HG03460 (cell line): ENCODE results near the gene DPY19L1.
A peak's percentile ranks its signal among the peaks of the same experiment; 100 is the strongest.
"Not testable (repeated sequence)": the region's sequence is repeated elsewhere in the genome, so short reads cannot be mapped to it uniquely, and the experiment has no call there.

Source experiments
- ATAC-seq: cut with Tn5 transposase; IDR thresholded peaks from one replicate; pipeline ENCODE4 v1.9.1; 2021; ENCODE audit not compliant: unreplicated experiment

DPY19L1 gene

DNA sequence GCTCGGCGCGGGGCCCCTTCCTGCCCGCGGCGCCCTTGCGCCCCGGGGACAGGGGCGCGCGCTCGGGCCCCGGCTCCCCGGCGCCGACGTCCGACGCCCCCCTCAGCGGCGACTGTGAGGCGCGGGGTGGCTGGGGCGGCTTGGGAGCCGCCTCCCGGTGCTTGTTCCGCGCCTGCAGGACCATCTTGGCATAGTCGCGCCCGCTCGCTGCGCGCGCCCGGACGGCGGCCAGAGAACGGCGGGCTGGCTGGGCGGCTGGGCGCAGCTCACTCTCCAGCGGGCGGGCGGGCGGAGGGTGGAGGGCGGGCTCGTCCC, at the start of gene DPY19L1:
DPY19L1 (minus strand) TSS at position 275 of the 315 bp plus-strand sequence; CDS start at position 184, 91 bp downstream.
- ATAC-seq, result peak; percentile 12

DNA sequence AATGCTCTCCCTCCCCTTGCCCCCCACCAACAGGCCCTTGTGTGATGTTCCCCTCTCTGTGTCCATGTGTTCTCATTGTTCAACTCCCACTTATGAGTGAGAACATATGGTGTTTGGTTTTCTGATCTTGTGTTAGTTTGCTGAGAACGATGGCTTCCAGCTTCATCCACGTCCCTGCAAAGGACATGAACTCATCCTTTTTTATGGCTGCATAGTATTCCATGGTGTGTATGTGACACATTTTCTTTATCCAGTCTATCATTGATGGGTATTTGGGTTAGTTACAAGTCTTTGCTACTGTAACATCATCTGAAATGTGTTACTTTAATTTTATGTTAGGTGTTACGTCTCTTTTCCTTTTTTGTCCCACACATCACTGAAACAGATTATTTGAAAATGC, 42.2 kb upstream of the DPY19L1 start:
- not testable (repeated sequence) for ATAC-seq

DNA sequence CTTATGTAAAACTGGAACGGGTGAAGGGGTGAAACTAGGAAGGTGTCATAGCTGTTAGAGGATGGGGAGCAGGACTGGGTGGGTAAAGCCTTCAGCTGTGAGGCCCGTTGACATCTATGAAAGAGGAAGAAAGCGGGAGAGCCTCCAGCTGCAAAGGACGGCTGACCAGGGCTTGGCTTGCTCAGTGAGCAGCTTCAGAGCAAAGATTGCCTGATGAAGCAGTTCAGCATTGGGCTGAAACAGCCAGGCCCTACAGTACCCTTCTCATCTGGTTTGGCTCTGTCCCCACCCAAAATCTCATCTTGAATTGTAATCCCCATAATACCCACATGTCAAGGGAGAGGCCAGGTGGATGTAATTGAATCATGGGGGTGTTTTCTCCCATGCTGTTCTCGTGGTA, 36.7 kb upstream of the DPY19L1 start:
- not testable (repeated sequence) for ATAC-seq

DNA sequence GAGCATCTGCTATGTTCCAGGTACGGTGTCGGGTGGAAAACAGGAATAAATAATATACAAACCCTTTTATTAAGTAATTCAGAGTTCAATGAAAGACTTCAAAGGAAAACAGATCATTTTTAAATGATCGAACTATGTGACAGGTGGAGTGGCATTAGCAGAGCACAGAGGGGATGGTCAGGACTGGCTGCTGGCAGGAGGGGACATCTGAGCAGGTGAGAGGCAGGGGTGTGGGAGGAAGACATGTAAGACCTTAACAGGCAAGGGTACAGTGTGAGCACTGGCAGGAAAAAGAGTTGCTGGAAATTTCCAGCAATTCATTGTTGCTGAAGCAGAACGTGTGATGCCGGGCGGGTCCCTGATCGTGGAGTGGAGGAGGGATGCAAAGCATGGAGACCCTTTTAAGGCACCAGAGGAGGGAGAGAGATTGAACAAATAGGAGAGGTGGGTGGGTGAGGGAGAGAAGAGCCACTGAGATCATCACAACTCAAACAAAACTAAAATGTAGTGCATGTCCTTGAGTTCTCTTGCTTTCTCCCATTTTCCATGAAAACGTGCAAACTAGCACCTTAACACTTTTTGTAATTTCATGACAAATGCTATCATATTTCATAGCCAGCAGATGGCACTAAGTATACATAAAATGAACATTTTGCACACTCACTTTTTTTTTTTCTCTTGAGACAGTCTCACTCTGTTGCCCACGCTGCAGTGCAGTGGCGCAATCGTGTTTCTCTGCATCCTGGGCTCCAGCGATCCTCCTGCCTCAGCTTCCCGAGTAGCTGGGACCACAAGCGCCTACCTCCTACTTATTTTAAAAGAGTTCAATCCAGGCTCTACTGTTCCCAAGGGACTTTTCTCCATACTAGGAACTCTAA, 35.9 kb upstream of the DPY19L1 start:
- not testable (repeated sequence) for ATAC-seq

DNA sequence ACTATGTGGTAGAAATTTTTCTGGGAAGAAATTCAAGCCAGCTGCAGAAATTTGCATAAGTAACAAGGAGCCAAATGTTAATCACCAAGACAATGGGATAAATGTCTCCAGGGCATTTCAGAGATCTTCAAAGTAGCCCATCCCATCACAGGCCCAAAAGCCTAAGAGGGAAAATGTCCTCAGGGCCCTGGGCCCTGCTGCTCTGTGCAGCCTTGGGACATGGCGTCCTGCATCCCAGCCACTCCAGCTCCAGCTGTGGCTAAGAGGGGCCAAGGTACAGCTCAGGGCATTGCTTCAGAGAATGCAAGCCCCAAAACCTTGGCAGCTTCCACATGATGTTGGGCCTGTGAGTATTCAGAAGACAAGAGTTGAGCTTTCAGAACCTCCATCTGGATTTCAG, 31.8 kb upstream of the DPY19L1 start:
- not testable (repeated sequence) for ATAC-seq

DNA sequence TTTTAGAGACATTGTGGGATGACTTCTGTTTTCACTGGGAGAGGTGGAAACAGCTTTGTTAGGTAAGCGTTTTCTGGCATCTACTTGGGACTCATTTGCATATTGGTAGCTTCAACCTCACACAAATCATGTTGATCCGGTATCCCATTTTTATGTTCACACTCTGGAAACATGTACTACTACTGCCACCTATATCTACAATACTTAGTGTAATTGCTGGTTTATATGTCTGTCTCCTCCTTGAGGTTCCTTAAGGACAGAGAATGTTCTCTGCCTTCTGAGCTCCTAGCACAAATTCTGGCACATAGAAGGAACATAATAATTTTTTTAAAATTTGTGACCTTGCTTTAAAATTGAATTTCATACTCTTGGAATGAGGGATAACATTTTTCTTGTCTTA, 28.1 kb upstream of the DPY19L1 start:
- not testable (repeated sequence) for ATAC-seq

DNA sequence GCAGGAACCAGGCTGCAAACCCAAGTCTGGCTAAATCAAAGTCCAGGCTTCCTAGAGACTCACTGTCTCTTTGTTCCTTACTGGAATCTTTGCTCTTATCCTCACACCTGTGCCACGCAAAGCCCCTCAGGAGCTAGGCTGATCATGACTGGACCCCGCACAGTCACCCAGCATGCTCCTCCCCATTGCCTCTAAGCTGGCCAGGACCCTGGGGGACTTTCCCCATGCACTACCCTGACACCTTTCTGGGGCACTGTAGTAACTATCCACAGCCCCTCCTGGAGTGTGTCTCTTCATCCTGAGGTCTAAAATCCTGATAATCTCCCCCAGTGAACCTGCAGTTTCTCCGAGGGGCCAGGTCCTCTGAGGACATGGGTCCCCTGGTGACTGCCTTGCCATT, 21.3 kb upstream of the DPY19L1 start:
- not testable (repeated sequence) for ATAC-seq

DNA sequence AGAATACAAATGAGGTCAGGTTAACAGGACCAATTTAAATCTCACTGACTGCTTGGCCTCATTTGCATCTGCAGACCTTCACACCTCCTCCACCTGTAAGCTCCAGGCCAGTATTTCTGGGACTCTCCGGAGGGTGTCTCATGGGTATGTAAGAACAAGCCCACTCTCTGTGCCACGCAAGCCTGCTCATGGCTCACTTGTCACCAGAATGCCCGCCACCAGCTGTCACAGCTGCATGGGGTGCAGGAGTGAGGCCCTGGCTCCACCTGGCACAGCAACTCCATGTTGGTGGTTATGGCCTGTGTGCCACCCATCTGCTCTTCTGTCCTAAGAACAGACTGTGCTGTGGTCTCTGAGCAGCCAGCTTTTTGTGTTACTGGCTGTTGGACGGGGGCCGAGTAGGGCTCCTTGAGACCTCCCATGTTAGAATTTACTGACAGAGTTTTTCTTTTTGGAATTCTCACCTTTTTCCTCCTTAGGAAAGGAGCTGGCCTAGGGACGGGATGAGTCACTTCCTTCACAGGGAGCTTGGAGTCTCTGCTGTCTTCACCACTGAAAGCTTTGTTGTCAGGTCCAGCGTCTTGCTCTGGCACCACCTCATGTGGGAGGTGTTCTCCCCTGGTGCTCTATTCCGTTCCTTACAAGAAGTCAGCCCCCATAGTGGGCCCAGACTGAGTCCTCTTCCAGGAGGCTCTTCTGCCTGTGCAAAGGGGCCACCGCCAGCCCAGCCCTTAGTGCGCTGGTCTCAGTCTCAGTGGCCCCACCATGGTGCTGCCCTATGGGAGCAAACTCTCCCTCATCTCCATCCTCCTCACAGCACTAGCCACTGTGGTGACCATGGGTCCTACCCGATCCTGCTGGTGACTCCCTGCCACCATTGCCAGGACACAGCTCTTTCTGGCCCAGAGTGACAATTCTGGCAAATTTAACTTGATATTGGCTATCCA, 20.5 kb upstream of the DPY19L1 start:
- ATAC-seq, result not testable (repeated sequence)

DNA sequence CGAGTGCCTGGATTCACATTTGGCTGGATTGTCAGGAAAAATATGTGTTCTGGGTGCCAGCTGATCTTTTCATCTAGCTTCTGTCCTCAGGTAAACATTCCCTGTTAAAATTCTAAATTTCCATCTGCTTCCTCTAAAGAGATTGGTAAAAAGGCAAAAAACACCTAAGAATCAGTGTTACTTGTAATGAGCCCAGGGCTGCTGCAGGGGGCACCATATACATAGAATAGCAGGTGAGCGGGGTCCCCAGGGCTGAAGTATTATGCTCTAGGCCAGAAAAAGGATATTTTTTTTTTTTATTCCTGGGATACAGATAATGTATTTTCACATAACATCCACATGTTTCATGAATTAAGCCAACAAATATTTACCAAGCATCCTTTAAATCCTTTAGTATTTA, 18.4 kb upstream of the DPY19L1 start:
- not testable (repeated sequence) for ATAC-seq

DNA sequence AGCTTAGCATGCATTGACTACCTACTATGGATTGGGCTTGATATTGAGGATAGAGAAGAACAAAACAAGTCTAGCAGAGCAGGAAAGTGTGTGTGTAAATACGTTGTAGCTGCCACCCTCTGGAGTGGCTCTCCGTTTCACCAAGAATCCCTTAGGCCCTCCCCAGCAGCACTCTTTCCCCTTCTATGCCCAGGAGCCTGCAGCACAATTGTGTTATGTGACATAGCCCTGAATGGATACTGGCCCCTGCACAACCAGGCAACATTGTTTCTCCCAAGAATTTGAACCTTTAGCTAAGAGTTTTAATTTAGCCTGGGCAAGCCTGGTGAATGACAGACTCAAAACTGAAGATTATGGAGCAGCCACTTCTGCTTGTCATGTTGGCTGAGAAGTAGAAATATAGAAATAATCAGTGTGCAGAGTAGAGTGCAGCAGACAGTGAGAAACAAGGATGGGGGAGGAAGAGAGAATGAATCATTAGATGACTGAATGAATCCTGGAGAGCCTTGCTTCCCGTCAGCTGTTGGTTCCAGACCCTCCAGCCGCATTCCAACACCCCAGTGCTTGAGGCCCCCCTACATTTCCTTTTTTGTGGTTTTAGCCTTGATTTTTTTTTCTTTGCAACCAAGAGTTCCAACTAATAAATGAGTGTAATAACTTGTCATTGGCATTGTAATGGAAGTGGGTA, 16.3 kb upstream of the DPY19L1 start:
- not testable (repeated sequence) for ATAC-seq

DNA sequence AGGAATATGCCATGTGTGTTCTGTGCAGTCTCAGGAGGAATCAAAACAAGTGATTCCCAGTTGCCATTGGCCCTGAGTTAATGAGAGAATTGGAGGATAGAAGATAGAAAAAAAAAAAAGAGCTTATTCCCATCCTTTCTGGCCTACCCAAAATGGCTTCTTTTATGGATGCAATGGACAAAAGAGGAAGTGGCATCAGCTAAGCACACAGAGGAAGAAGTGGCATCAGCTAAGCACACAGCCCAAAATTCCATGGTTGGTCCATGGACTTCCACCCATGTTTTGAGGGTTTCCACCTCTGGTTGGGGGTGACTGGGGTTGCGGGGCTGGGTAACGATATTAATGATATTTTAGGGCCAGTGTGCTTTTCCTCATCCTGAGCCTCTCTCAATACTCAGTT, 11.1 kb upstream of the DPY19L1 start:
- ATAC-seq, result not testable (repeated sequence)

DNA sequence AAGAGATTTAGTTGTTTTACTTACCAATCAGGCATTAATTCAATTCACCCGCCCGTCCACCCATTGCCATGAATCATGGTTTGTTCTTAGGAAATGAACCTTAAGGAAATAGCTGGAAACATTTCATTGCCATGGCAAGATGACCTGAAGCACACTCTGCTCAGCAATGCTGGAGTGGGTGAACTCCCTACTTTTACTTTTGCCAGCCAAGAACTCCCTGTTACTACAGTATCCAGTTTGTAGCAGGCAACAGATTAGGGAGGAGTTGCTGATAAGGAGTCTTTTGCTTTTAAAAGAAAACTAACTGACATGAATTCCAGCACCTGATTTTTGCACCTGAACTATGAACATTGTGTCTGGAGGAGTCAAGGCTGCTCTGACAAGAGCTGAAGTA, 10.6 kb upstream of the DPY19L1 start:
- ATAC-seq, result not testable (repeated sequence)

DNA sequence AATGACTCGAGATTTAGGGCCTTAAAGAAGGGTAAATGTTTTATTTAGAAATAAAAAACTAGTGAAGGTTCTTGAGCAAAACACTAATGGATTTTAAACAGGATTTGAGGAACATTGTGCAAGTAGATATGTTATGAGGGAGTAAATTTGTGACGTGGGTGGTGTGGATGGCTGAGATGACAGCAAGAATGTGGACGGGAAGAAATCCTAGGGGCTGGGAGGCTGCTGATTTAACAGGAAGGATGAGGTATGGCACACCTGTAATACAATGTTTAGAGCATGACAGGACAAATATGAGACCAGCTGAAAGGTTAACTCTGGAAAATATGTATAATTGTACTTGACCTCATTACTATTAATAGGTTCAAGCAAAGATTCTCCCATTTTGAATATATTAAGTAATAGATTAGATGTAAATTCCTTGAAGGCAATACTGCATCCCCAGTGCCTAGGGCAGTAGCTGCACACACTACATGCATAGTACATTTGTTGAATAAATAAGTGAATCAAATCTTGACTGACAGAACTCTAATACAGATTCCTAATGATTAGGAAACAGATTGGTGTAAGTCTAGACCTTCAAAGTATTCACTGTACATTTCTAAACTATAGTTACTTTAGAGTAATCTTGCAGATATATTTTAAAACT, 10.1 kb upstream of the DPY19L1 start:
- not testable (repeated sequence) for ATAC-seq

DNA sequence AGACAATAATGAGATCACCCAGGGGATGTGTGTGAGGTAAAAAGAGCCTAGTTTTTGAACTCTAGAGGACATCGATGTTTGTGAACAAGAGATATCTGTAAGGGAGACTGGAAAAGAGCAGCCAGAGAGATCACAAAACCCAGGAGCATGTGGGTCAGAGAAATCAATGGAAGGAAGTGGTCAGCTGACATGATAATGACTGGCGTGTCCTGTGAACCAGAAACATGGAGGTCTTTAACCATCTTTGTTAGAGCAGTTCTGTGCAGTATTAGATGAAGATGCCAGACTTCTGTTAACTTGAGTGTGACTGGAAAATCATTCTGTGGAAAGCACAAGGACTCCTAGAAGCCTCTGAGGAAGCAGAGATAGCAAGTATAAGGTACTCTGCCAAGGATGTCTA, 6.0 kb upstream of the DPY19L1 start:
- not testable (repeated sequence) for ATAC-seq

DNA sequence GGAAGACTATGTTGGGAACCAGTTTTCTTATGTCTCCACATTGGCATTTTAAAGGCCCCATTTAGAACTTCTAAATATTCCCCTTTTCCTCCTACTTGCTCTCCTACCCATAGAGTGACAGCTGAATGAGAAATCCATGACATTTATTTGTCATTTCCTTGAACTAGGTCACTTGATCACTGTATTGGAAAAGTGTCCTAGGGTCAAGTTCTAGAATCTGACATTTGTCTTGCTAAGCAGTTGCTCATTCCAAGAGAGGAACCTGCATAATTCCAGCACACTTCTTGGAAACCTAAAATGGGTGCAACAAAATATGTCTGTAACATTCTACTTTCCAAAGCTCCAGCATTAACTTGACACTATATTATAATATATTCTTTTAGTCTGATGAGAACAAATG, 3.6 kb upstream of the DPY19L1 start:
- ATAC-seq, result no peak

DNA sequence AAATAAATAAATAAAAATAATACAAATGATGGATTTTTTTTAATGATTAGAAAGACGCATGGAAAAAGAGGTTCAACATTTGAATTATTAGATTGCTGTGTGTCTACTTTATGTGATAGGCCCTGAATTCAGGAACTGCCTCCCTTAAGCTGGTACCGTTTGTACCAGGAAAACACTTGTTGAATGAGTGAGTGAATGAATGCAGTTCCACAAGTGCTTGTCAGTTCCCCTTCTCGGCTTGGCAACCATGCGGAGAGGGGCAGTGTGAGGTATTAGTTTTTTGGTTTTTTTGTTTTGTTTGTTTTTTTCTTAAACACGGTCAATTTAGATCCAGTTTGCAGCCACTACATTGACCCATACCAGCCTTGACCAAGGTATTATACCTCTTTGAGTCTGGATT, 2.1 kb upstream of the DPY19L1 start:
- no peak for ATAC-seq

DNA sequence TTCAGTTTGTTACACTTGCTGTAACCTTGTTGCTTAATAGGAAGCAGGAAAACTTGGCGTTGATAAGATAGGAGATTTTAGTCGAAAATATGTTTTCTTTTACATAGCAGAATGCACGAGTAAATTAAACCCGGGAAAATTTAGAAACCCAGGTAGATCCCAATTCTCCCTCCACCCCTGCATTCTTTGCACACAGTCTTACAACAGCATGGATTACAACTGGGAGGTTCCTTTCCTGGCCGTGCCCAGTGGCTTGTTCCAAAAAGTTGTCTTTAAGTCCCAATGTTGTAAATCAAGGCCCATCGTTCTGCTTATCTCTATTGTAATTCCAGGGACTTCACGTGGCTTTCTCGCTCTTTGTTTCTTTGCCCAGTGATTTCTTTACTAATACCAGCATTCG, 1.1 kb upstream of the DPY19L1 start:
- no peak for ATAC-seq

DNA sequence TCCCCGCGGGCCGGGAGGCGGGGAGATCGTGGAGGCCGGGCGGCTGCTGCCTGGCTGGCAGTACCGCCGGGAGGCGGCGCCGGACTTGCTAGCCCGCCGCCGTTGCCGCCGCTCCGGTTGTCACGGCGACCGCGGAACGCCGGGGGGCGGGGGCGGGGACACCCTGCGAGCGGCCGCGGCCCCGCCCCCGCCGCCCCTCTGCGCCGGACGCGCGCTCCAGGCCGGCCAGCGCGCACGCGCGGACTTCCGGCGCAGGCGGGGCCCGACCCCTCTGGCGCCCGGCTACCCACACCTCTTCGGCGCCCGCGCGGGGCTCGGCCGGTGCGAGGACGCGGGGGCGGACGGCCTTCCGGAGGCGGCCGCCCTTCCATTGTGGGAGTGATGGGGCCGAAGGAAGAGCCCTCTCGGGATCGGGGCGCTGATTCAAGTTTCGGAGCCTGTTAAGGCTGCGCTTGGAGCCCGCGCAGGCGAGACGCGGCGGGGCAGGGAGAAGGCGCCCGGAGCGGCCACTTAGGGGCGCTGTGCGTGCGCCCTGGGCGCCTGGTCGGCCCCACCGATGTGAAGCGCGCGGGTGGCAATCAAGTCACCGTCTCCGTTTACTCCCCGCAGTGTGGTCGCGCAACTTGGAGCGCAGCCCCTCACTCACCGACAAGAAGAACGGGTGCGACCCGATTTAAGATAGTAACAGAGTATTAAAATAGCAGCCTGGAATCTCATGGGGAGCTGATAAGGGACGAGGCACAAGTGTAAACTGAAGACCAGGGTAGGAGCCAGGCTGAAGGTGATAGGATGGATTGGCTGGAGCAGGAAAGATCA, 449 bp upstream of the DPY19L1 start:
- ATAC-seq, result peak; percentile 77

DNA sequence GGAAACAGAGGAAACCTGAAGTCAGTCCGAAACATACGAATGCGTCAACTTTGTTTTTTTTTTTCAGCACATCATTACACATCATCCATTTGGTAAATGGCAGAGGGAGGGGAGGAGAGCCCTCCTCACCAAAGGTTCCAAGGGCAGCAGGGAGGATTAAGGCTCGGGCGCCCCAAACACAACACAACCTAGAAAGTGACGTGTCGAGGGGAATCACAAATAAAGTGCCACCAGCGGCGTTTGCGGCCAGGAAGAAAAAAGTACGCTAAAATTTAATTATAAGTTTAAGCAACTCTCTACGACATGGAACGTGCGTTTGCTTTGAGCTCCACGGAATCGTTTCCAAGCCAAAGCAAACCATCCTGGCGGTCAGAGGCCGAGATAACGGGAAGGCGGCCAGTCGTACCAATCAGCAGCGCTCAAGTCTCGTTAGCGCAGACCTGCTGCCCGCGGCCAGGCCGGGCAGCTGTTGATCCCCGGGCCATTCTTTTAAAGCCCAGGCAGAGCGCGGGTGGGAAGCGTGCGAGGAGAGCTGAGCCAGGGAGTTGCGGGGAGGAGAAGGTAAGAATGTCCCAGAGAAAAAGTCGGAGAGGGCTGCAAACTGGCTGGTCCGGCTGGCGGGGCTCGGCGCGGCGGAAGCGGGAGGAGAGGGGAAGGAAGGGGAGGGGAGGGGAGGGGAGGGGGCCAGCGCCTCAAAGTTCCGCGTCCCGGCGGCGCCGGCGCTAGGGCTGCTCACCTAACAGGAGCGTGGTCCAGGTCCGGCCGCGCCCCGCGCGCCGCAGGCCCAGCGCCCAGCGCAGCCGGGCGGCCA, 719 bp downstream of the DPY19L1 start:
- peak; percentile 12 for ATAC-seq
